GM10266 (cell line): Measurements from ENCODE around the gene LYZ.

Experiments used
- DNase-seq: peaks from one replicate; pipeline ENCODE4 v3.0.0; 2012; ENCODE audit errors: extremely low spot score
- TF ChIP-seq, protein P1 (sequence below): IDR thresholded peaks from 2 replicates; pipeline ENCODE4 v1.5.1; 2012; ENCODE audit warnings: mild to moderate bottlenecking, low read depth; ENCODE audit not compliant: control insufficient read depth, insufficient read depth; ENCODE audit errors: missing control alignments

The LYZ gene

DNA sequence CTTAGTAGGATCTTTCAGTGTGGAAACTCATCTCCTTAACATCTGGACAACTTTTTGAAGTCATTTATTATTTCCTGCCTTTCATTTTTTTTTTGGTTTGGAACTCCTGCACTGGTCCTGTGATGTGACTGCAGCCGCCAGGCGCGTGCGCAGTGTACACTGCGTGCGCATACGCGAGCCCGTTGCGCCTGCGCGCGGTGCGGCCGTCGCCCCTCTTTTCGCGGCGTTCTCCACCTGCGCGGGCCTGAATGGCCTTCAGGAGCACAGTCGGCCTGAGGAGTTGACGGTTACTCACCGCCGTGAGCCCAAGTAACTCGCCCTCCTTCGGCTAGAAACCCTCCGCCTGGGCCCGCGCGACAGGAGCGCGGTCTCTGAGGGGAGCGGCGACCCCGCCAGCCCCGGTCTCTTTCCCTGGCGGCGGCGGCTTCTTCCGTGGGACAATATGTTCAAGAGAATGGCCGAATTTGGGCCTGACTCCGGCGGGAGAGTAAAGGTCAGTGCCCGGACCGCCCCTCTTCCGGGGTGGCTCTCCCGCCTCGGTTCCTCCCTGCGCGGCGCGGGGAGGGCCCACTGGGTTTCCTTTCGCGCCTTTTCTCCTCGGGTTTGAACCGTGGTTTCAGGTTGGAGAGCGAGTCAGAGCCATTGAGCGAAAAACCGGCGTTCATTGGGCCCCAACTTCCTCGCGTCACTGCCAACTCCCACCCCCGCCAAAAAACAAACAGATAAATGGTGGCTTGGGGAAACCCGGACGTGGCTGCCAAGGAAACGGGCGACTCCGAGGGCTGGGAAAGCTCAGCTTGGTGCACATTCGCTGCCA is 11.6 kb downstream of the LYZ start, which contains the start of gene YEATS4:
Gene YEATS4 (plus strand): TSS at position 213 of the 817 bp plus-strand sequence. CDS start 230 bp downstream, at position 443.
- DNase-seq, result peak; percentile 87
- TF ChIP-seq, protein P1, sequence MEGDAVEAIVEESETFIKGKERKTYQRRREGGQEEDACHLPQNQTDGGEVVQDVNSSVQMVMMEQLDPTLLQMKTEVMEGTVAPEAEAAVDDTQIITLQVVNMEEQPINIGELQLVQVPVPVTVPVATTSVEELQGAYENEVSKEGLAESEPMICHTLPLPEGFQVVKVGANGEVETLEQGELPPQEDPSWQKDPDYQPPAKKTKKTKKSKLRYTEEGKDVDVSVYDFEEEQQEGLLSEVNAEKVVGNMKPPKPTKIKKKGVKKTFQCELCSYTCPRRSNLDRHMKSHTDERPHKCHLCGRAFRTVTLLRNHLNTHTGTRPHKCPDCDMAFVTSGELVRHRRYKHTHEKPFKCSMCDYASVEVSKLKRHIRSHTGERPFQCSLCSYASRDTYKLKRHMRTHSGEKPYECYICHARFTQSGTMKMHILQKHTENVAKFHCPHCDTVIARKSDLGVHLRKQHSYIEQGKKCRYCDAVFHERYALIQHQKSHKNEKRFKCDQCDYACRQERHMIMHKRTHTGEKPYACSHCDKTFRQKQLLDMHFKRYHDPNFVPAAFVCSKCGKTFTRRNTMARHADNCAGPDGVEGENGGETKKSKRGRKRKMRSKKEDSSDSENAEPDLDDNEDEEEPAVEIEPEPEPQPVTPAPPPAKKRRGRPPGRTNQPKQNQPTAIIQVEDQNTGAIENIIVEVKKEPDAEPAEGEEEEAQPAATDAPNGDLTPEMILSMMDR, result no peak

DNA sequence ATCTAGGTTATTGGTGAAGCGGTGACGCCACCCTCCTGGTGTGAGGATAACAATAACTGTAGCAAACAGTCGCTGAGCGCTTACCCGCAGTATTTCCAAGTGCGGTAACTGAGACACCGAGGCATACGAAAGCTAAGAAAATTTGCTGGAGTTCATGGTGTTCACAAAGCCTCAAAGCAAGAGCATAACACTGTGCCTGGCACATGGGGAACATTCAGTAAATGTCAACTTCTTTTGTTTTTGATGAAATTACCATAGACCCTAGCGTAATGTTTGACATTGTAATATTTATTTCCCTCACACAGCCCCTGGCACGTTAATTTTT is 12.1 kb downstream of the LYZ start:
- TF ChIP-seq, protein P1, result no peak
- DNase-seq, result no peak

DNA sequence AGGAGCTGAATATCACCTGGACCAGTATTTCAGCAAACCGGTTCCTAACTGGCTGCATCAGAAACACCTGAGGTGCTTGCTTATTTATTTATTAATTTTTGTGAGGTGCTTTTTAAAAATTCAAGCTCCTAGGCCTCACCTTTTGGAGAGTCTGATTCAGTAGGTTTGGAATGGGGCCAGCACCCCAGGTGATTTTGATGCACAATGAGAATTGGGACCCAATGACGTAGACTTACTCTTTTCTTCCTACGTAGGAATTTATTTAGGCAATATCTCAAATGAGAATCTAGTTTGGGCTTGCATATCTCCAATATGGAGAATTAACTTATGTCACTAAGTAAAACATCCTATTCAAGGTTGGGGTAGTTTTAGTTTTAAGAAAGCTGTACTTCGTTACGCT is 18.6 kb downstream of the LYZ start:
- DNase-seq, result no peak
- TF ChIP-seq, protein P1, result no peak

DNA sequence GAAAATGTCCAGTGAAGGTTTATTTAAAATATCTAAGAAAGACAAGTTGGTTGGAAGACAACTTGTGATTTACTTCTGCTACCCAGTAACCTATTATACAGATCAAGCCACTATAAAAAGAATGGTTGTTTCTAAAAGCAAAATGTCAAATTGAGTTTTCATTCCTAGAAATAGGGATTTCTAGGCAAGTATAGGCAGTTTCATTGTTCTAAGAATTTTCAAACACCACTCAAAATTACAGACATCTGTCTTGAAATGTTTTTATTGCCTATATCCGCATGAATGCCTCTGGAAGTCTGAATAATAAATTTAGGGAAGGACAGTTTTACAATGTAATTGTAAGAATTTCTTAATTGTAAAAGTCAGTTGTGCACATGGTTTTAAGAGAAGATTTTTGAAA is 20.0 kb downstream of the LYZ start:
- TF ChIP-seq, protein P1, result no peak
- DNase-seq, result no peak

DNA sequence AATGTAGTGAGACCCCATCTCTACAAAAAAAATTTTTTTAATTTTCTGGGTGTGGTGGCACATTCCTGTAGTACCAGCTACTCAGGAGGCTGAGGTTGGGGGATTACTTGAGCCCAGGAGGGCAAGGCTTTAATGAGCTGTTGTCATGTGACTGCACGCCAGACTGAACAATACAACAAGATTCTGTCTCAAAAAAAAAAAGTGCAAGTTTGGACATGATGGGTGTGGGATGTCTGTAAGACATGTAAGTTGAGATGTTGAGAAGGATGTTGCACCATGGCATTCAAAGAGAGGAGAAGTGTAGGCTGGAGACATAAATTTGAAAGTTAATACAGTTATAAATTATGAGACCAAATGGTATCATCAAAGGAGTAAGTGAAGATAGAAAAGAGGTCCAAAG is 34.9 kb downstream of the LYZ start:
- DNase-seq, result no peak
- TF ChIP-seq, protein P1, result no peak

DNA sequence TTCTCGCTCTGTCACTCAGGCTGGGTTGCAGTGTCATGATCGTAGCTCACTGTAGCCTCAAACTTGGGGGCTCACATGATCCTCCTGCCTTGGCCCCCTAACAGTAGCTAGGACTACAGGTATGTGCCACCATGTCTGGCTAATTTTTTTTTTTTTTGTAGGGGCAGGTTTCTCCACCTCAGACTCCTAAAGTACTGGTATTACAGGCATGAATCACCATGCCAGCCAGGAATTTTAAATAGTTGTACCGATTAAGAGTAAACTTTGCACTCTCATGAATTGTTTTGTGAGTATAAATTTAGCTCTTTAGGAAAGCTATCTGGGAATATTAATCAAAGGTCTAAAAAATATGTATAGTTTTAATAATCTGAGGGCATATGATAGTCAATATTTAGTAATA is 36.9 kb downstream of the LYZ start:
- TF ChIP-seq, protein P1, result no peak
- DNase-seq, result no peak

DNA sequence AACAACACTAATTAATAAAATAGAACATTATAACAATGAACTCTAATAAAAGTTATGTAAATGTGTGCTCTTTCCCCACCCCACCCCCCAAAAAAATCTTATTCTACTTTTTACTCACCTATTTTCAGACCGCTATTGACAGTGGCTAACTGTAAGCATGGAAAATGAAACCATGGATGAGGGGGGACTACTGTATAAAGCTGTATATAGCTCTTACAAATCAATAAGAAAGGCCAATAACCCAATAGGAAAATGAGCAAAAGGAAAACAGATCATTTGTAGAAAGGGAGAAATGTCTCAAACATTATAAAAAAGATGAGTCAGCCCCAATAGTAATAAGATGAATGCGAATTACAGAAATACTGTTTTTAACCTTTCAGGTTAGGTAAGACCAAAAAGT is 38.7 kb downstream of the LYZ start:
- no peak for DNase-seq
- TF ChIP-seq, protein P1, result no peak
